Fibroblast of lung (primary cell): Measurements from ENCODE around the gene GBA3. TPM values are rescaled to one million over a fixed set of nuclear protein-coding genes. Genes with fewer than 3 reads are reported as not detected.

ENCODE experiments used
- DNase-seq, 2 donors: peaks; one replicate each; pipeline versions ENCODE4 v3.0.0 to v3.0.0-alpha.2; 2010; ENCODE audit warnings: low read depth in 2 of 2
- H2AFZ ChIP-seq: 2 replicates; pipeline ENCODE4 v1.5.1; 2012; ENCODE audit warnings: low read length, control low read depth, inconsistent platforms
- H3K27ac ChIP-seq: 2 replicates; pipeline ENCODE4 v1.5.1; 2011; ENCODE audit warnings: low read length, control low read depth; ENCODE audit not compliant: insufficient read depth
- H3K27me3 ChIP-seq: 2 replicates; pipeline ENCODE4 v1.5.1; 2011; ENCODE audit warnings: mild to moderate bottlenecking, low read length; ENCODE audit not compliant: control insufficient read depth, insufficient read depth
- H3K36me3 ChIP-seq: 2 replicates; pipeline ENCODE4 v1.5.1; 2011; ENCODE audit warnings: low read length; ENCODE audit not compliant: control insufficient read depth, insufficient read depth
- H3K4me1 ChIP-seq: 2 replicates; pipeline ENCODE4 v1.5.1; 2011; ENCODE audit warnings: low read length; ENCODE audit not compliant: control insufficient read depth, insufficient read depth; ENCODE audit errors: extremely low read depth
- H3K4me2 ChIP-seq: 2 replicates; pipeline ENCODE4 v1.5.1; 2011; ENCODE audit warnings: low read length, control low read depth; ENCODE audit not compliant: insufficient read depth; ENCODE audit errors: extremely low read depth
- H3K4me3 ChIP-seq, 4 experiments: fragments of 200-600 bp in 1 of 4; sonication (generic) in 1 of 4; replicated peaks in 1 of 4; 2 replicates each; pipeline ENCODE4 v1.5.1; 2011 to 2016; ENCODE audit warnings: low read length in 4 of 4, low read depth in 3 of 4, mild to moderate bottlenecking in 3 of 4, control low read depth in 2 of 4, inconsistent platforms in 1 of 4, mixed read lengths in 1 of 4; ENCODE audit not compliant: insufficient read depth in 1 of 4; ENCODE audit errors: control extremely low read depth in 1 of 4
- H3K79me2 ChIP-seq: 2 replicates; pipeline ENCODE4 v1.5.1; 2012; ENCODE audit warnings: mild to moderate bottlenecking, low read length, inconsistent platforms; ENCODE audit not compliant: control insufficient read depth, insufficient read depth
- H3K9ac ChIP-seq: 2 replicates; pipeline ENCODE4 v1.5.1; 2011; ENCODE audit warnings: mild to moderate bottlenecking, low read length, control low read depth; ENCODE audit not compliant: insufficient read depth
- H3K9me3 ChIP-seq: 2 replicates; pipeline ENCODE4 v1.5.1; 2012; ENCODE audit warnings: low read depth, low read length; ENCODE audit not compliant: control insufficient read depth, insufficient read depth
- H4K20me1 ChIP-seq: 2 replicates; pipeline ENCODE4 v1.5.1; 2011; ENCODE audit warnings: low read length; ENCODE audit not compliant: control insufficient read depth, insufficient read depth; ENCODE audit errors: extremely low read depth
- CTCF ChIP-seq, 2 donors: IDR thresholded peaks in 1 of 2; conservative IDR thresholded peaks in 1 of 2; 1 replicate in 1 of 2; 2 replicates in 1 of 2; pipeline ENCODE4 v1.5.1; 2011 to 2012; ENCODE audit warnings: low read length in 2 of 2, control low read depth in 1 of 2, inconsistent platforms in 1 of 2, low read depth in 1 of 2, mild to moderate bottlenecking in 1 of 2
- EZH2 ChIP-seq: IDR thresholded peaks from 2 replicates; pipeline ENCODE4 v1.5.1; 2012; ENCODE audit warnings: low read length, control low read depth, mild to moderate bottlenecking; ENCODE audit errors: missing control alignments
- polyA plus RNA-seq, 2 donors: library from polyadenylated mRNA; depleted of rRNA in 1 of 2; stranded (reverse) in 1 of 2; unstranded in 1 of 2; fragments of >200 nt; gene quantifications; 2 replicates each; pipeline ENCODE4 v1.2.1, GENCODE V29; 2011 to 2012; ENCODE audit warnings: missing spikeins in 1 of 2
- total RNA-seq: library from RNA; depleted of rRNA; stranded (reverse); fragments of >200 nt; gene quantifications from 2 replicates; pipeline ENCODE4 v1.2.1, GENCODE V29; 2014

Gene GBA3
- total and polyA plus RNA-seq, 2 donors (not counting 1 experiment from before 2014, with no cell fraction given) = not detected

GRCh38 chr4:22848332-22848731 lies 155.6 kb downstream of the GBA3 start:
- Histone ChIP-seq H3K9me3 (no peaks in the 10 kb centered on the region), H3K9ac (no peak overlapping the region), H2AFZ (no peak overlapping the region), H3K4me2 (no peak overlapping the region), H3K79me2 (no peaks in the 10 kb centered on the region), H3K36me3 (no peaks in the 10 kb centered on the region), H3K27ac (no peak overlapping the region), H3K27me3 (no peaks in the 10 kb centered on the region), H4K20me1 (no peaks in the 10 kb centered on the region), H3K4me3 (no peak overlapping the region), H3K4me1 (no peaks in the 10 kb centered on the region)
- no peak for TF ChIP-seq EZH2
- no peak for TF ChIP-seq CTCF (conservative IDR thresholded peaks at IDR 0.05 in 1 of 2, IDR thresholded peaks at IDR 0.05 in 1 of 2; ENCODE audit: low read depth in 1 of 2, low read length in 2 of 2)
- no peak for DNase-seq

GRCh38 chr4:22850055-22850454 lies 157.3 kb downstream of the GBA3 start:
- Histone ChIP-seq H2AFZ (no peak overlapping the region), H3K36me3 (no peaks in the 10 kb centered on the region), H4K20me1 (no peaks in the 10 kb centered on the region), H3K9ac (no peak overlapping the region), H3K4me2 (no peak overlapping the region), H3K27ac (no peak overlapping the region), H3K4me1 (no peaks in the 10 kb centered on the region), H3K79me2 (no peaks in the 10 kb centered on the region), H3K4me3 (no peak overlapping the region), H3K27me3 (no peaks in the 10 kb centered on the region), H3K9me3 (no peaks in the 10 kb centered on the region)
- TF ChIP-seq EZH2 (no peak), CTCF (conservative IDR thresholded peaks at IDR 0.05 in 1 of 2, IDR thresholded peaks at IDR 0.05 in 1 of 2; ENCODE audit: low read depth in 1 of 2, low read length in 2 of 2) (no peak)
- no peak for DNase-seq

- Histone ChIP-seq H3K27me3 (no peaks in the 10 kb centered on the region), H3K79me2 (no peaks in the 10 kb centered on the region), H3K4me3 (no peak overlapping the region), H3K4me2 (no peak overlapping the region), H3K9me3 (no peaks in the 10 kb centered on the region), H4K20me1 (no peaks in the 10 kb centered on the region), H3K27ac (no peak overlapping the region), H2AFZ (no peak overlapping the region), H3K9ac (no peak overlapping the region), H3K36me3 (no peaks in the 10 kb centered on the region), H3K4me1 (no peaks in the 10 kb centered on the region)
- DNase-seq = no peak
- no peak for TF ChIP-seq CTCF (conservative IDR thresholded peaks at IDR 0.05 in 1 of 2, IDR thresholded peaks at IDR 0.05 in 1 of 2; ENCODE audit: low read depth in 1 of 2, low read length in 2 of 2)
- no peak for TF ChIP-seq EZH2
Observed at GRCh38 chr4:22850630-22851029, 157.9 kb downstream of the GBA3 start.
